Heart left ventricle (tissue), 16 donors: ENCODE measurements around the gene PIP4K2C. TPM values are rescaled to one million over a fixed set of nuclear protein-coding genes. Genes with fewer than 3 reads are reported as not detected.
A peak's percentile ranks its signal among the peaks of the same experiment; 100 is the strongest.

Experiments
- ATAC-seq, 4 donors: fragments of 200-7000 bp; cut with Tn5 transposase; one replicate each; pipeline ENCODE4 v1.9.1; 2020 to 2022; ENCODE audit warnings: moderate library complexity in 4 of 4, mild to moderate bottlenecking in 3 of 4, moderate number of reproducible peaks in 1 of 4
- DNase-seq, 5 donors: peaks; one replicate each; pipeline ENCODE4 v3.0.0-alpha.2; 2020
- H3K27ac ChIP-seq, 12 donors: fragments of 200-600 bp; sonication (generic) in 4 of 12; one replicate each; pipeline versions ENCODE4 v1.5.0 to v1.8.0; 2016 to 2022; ENCODE audit warnings: mild to moderate bottlenecking in 2 of 12
- H3K27me3 ChIP-seq, 9 donors: fragments of 200-600 bp; sonication (generic) in 2 of 9; one replicate each; pipeline versions ENCODE4 v1.5.1 to v1.8.0; 2016 to 2022; ENCODE audit warnings: mild to moderate bottlenecking in 3 of 9
- H3K36me3 ChIP-seq, 9 donors: fragments of 200-600 bp; sonication (generic) in 2 of 9; one replicate each; pipeline versions ENCODE4 v1.5.0 to v1.8.0; 2018 to 2022; ENCODE audit warnings: mild to moderate bottlenecking in 2 of 9
- H3K4me1 ChIP-seq, 12 donors: fragments of 200-600 bp; sonication (generic) in 4 of 12; one replicate each; pipeline versions ENCODE4 v1.5.0 to v1.8.0; 2016 to 2022; ENCODE audit warnings: mild to moderate bottlenecking in 3 of 12
- H3K4me3 ChIP-seq, 12 donors: fragments of 200-600 bp; sonication (generic) in 4 of 12; one replicate each; pipeline versions ENCODE4 v1.5.0 to v1.8.0; 2017 to 2022; ENCODE audit warnings: mild to moderate bottlenecking in 9 of 12, moderate library complexity in 4 of 12
- H3K9me3 ChIP-seq, 12 donors: fragments of 200-600 bp; sonication (generic) in 4 of 12; one replicate each; pipeline versions ENCODE4 v1.5.0 to v1.8.0; 2016 to 2022; ENCODE audit warnings: mild to moderate bottlenecking in 1 of 12
- POLR2A ChIP-seq, 2 donors: fragments of 450-650 bp; IDR thresholded peaks; one replicate each; pipeline ENCODE4 v1.6.1; 2017; ENCODE audit warnings: antibody characterized with exemption in 2 of 2, mild to moderate bottlenecking in 2 of 2, moderate library complexity in 2 of 2
- WGBS, 4 donors: extraction: QIAGEN DNeasy Blood & Tissue Kit in 2 of 4; methylation state at CpG; one replicate each; pipeline versions ENCODE4 v1.1.5 to v1.1.7; 2013 to 2018; 5-methylcytosine and 5-hydroxymethylcytosine counted together
- intact Hi-C, 10 donors: fragments of 100-400 bp; cut with DNase I; formaldehyde crosslinking; loops; one replicate each; pipeline versions ENCODE4 v1.11.1 to v1.14.2; 2022
- long read RNA-seq, 3 donors: library from polyadenylated mRNA; unstranded; transcript quantifications; one replicate each; pipeline ENCODE4 v2.0.0, GENCODE V29; 2020 to 2021
- polyA plus RNA-seq, 2 donors: library from polyadenylated mRNA; stranded (reverse); fragments of 200-250 nt; gene quantifications; one replicate each; pipeline ENCODE4 v1.2.3, GENCODE V29; 2013
- total RNA-seq, 9 donors: library from RNA; depleted of rRNA in 2 of 9; stranded (reverse); fragments of >200 nt in 2 of 9; fragmentation: NEBNext Ultra II Directional in 3 of 9; extraction: Animal tissue kit (Norgen Biotek cat#: 25700) in 3 of 9; gene quantifications; one replicate each; pipeline versions ENCODE4 v1.1.0 to v1.2.4, GENCODE V29; 2016 to 2023
- TF ChIP-seq, protein P1 (sequence below), 12 donors: fragments of 200-600 bp; sonication (generic) in 4 of 12; IDR thresholded peaks; one replicate each; pipeline versions ENCODE4 v1.5.0 to v1.8.0; 2018 to 2022; ENCODE audit warnings: antibody characterized with exemption in 12 of 12, mild to moderate bottlenecking in 5 of 12
- donor health status: ischemic (EF 13 %, LVEDD 7.1; RV severe dilation, severe dysfunction).
- donor health status: healthy with polysubstance abuse.
- donor health status: DM: no; HTN: yes; CAD: no.
- donor health status: DM: no; HTN: no; CAD: no.
- donor health status: ischemic (EF 25% LVEDD 6.9; RV normal size, moderate dysfunction).
- donor health status: ischemic (EF 25% LVEDD 5.7; RV mildly dilated, moderate dysfunction).
- donor health status: healthy.
- donor health status: DM: yes; HTN: yes; CAD: no.
- donor health status: ischemic (EF 35%, LVEDD 5.7; RV mildly dilated, moderate dysfunction).
- donor health status: nonischemic (EF 11% LVEDD 7.7; RV severe dilation, severe dysfunction).
- donor health status: DM: yes; HTN: yes; CAD: no.
- donor health status: PGD.
- donor health status: ischemic (EF 29% LVEDD 5.4; RV normal size, mild dysfunction).
- donor health status: nonischemic (EF 23%, LVEDD 6.1; RV moderate dilation, normal function).

Gene PIP4K2C
- total RNA-seq: 10 to 100 TPM; 12.9 to 31.0 (median 17.0) TPM
- polyA plus RNA-seq: 10 to 100 TPM in 1 of 2 donors, 1 to 10 TPM in 1; 4.6 to 22.6 TPM
- long read RNA-seq, donor 1, transcript PIP4K2C-201 (10 exons, 2,924 nt): major isoform, 12 of 13 reads
- long read RNA-seq, donor 1, partial matches to known transcripts: 0 of 13 reads
- long read RNA-seq, donor 1, other reads (novel, unspliced or antisense): 1 of 13 reads
- long read RNA-seq, donor 2, transcript PIP4K2C-201 (10 exons, 2,924 nt): major isoform, 42 of 52 reads
- long read RNA-seq, donor 2, partial matches to known transcripts: 1 of 52 reads
- long read RNA-seq, donor 2, other reads (novel, unspliced or antisense): 8 of 52 reads
- long read RNA-seq, donor 3, transcript PIP4K2C-201 (10 exons, 2,924 nt): major isoform, 16 of 18 reads
- long read RNA-seq, donor 3, partial matches to known transcripts: 0 of 18 reads
- long read RNA-seq, donor 3, other reads (novel, unspliced or antisense): 1 of 18 reads

DNA sequence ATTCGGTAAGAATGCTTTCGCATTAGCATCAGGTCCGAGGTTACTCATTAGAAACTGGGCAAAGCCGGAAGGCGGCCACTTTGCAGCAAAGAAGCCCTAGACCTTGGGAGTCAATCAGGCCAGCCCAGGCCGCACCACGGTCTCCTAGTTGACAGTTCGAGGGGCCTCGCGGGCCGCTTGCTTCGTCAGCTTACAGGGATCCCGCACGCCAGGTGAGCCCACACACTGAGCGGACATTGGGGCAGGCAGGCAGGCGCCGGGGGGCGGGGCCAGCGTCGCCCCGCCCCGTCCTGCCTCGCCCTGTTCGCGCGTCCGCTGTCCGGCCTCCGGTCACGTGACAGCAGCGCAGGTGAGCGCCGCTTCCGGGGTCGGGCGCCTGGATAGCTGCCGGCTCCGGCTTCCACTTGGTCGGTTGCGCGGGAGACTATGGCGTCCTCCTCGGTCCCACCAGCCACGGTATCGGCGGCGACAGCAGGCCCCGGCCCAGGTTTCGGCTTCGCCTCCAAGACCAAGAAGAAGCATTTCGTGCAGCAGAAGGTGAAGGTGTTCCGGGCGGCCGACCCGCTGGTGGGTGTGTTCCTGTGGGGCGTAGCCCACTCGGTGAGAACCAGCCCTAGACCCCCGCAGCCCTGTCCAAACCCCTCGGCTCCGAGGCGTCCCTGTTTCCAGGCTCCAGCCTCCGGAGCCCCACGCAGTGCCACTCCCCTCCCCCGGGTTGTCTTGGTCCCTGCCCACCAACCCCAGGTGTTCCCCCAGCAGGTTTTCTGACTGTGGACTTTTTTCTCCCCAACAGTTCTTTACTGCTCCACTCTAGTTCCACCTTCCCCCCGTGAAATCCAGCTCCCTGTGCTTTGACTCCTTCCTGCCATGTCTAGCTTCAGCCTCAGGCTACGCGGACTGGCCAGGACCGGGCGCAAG lies at the start of gene PIP4K2C:
TSS of gene PIP4K2C (plus strand) at position 329 of the 918 bp plus-strand sequence. CDS start at position 427, 98 bp downstream.
- peak within 1 kb of the TSS; percentile 42 to 99 (median 86) for H3K4me3 ChIP-seq
- peaks cover 0 to 21% (median under 1%) of the 10 kb centered on the region in 9 donors for H3K27me3 ChIP-seq
- intact Hi-C loops: no loop called here
- H3K9me3 ChIP-seq: no peaks in the 10 kb centered on the region
- peak; percentile 94 to 98 (median 98) for ATAC-seq
- peaks cover 0 to 27% (median 14%) of the 10 kb centered on the region in 12 donors for H3K4me1 ChIP-seq
- H3K36me3 ChIP-seq: peaks cover 0 to 23% (median 19%) of the 10 kb centered on the region in 9 donors
- peak within 1 kb of the TSS in 11 of 12 donors; percentile 44 to 89 (median 77) for H3K27ac ChIP-seq
- TF ChIP-seq, protein P1, sequence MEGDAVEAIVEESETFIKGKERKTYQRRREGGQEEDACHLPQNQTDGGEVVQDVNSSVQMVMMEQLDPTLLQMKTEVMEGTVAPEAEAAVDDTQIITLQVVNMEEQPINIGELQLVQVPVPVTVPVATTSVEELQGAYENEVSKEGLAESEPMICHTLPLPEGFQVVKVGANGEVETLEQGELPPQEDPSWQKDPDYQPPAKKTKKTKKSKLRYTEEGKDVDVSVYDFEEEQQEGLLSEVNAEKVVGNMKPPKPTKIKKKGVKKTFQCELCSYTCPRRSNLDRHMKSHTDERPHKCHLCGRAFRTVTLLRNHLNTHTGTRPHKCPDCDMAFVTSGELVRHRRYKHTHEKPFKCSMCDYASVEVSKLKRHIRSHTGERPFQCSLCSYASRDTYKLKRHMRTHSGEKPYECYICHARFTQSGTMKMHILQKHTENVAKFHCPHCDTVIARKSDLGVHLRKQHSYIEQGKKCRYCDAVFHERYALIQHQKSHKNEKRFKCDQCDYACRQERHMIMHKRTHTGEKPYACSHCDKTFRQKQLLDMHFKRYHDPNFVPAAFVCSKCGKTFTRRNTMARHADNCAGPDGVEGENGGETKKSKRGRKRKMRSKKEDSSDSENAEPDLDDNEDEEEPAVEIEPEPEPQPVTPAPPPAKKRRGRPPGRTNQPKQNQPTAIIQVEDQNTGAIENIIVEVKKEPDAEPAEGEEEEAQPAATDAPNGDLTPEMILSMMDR (IDR thresholded peaks at IDR 0.05): no peak
- peak in 1 of 2 donors; percentile 65 for TF ChIP-seq POLR2A (IDR thresholded peaks at IDR 0.05)
- 1 to 3% (median 2%) methylated on average over 20 to 69 of the region's 69 CpGs for WGBS, 4 donors
- DNase-seq: peak; percentile 84 to 88 (median 86)

DNA sequence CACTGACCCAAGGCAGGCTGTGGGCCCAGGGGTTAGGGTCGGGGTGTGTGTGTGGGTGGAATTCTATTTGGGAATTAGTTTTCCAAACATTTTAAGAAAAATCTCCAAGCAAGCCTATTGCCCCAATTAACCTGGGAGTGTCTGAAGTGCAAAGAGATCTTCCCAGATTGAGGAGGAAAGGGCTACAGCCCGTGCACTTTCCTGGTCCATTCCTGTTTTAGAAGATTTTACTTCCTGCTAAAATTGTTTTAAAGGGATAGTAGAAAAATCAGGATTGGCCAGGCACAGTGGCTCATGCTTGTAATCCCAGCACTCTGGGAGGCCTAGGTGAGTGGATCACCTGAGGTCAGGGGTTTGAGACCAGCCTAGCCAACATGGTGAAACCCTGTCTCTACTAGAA lies 49.3 kb upstream of the PIP4K2C start:
- intact Hi-C loops: no loop called here
- no peak for TF ChIP-seq POLR2A (IDR thresholded peaks at IDR 0.05)
- TF ChIP-seq, protein P1 (IDR thresholded peaks at IDR 0.05): no peak
- Histone ChIP-seq H3K27ac (no peak overlapping the region), H3K27me3 (no peaks in the 10 kb centered on the region), H3K9me3 (no peaks in the 10 kb centered on the region), H3K4me1 (peaks cover 0 to 38% (median 24%) of the 10 kb centered on the region in 12 donors), H3K36me3 (peaks cover 0 to 67% (median 40%) of the 10 kb centered on the region in 9 donors), H3K4me3 (no peak overlapping the region)
- 63 to 79% (median 69%) methylated on average over 2 of the region's 2 CpGs for WGBS, 4 donors
- DNase-seq (no peak), ATAC-seq (no peak)

DNA sequence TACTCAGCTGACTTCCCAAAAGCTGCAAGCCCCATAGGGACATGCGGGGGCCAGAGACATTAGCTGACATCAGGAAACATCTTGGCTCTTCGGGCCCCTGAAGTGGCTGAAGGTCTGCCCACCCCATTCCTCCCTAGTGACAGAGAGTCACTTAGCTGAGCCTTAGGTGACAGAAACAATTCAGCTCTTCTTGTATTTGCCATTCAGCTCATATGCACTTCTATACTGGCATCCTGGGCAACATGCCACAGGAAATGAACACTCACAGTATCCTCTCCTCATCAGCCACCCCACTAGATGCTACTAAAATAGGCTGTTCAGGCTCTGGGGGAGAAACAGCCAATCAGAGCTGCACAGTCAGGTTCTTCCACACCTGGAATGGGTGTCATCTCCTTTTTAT lies 47.4 kb upstream of the PIP4K2C start:
- TF ChIP-seq POLR2A (IDR thresholded peaks at IDR 0.05): no peak
- TF ChIP-seq, protein P1 (IDR thresholded peaks at IDR 0.05): no peak
- WGBS, 4 donors: 63 to 71% (median 70%) methylated on average over 2 of the region's 2 CpGs
- intact Hi-C loops: no loop called here
- Histone ChIP-seq H3K4me1 (peaks cover 0 to 39% (median 25%) of the 10 kb centered on the region in 12 donors), H3K27ac (no peak overlapping the region), H3K36me3 (peaks cover 0 to 54% (median 27%) of the 10 kb centered on the region in 9 donors), H3K4me3 (no peak overlapping the region), H3K27me3 (peaks cover 0 to 9% (median 4%) of the 10 kb centered on the region in 9 donors), H3K9me3 (no peaks in the 10 kb centered on the region)
- ATAC-seq (no peak), DNase-seq (no peak)
